KOPT-K1 (cell line): ENCODE results near the gene SEC24B.

Source experiments
- H3K27ac ChIP-seq: fragments of 200-600 bp; sonication (generic); 2 replicates; pipeline ENCODE4 v1.5.1; 2016; ENCODE audit warnings: antibody characterized with exemption, mild to moderate bottlenecking, low read depth, low read length; ENCODE audit not compliant: poor library complexity, severe bottlenecking
- H3K36me3 ChIP-seq: fragments of 200-600 bp; sonication (generic); 2 replicates; pipeline ENCODE4 v1.5.1; 2017; ENCODE audit warnings: antibody characterized with exemption, mild to moderate bottlenecking, low read length, moderate library complexity; ENCODE audit not compliant: insufficient read depth
- H3K9me3 ChIP-seq: fragments of 200-600 bp; sonication (generic); 2 replicates; pipeline ENCODE4 v1.5.1; 2017; ENCODE audit warnings: antibody characterized with exemption, low read length, mild to moderate bottlenecking; ENCODE audit not compliant: insufficient read depth, poor library complexity, severe bottlenecking

The SEC24B gene

GRCh38 chr4:109433205-109434006, at the start of gene SEC24B:
Gene SEC24B, plus strand, starts transcription at chr4:109433815. Its CDS starts 55 bp downstream, at chr4:109433870.
- no peaks in the 10 kb centered on the region for H3K36me3 ChIP-seq
- no peaks in the 10 kb centered on the region for H3K9me3 ChIP-seq
- H3K27ac ChIP-seq, result peak within 1 kb of the TSS; percentile 66

GRCh38 chr4:109383823-109384222, 49.8 kb upstream of the SEC24B start:
- Histone ChIP-seq H3K27ac (no peak overlapping the region), H3K9me3 (no peaks in the 10 kb centered on the region), H3K36me3 (no peaks in the 10 kb centered on the region)

GRCh38 chr4:109385260-109385659, 48.4 kb upstream of the SEC24B start:
- H3K9me3 ChIP-seq, result no peaks in the 10 kb centered on the region
- H3K27ac ChIP-seq, result no peak overlapping the region
- no peaks in the 10 kb centered on the region for H3K36me3 ChIP-seq

GRCh38 chr4:109389369-109390114, 44.1 kb upstream of the SEC24B start:
- no peaks in the 10 kb centered on the region for H3K36me3 ChIP-seq
- no peaks in the 10 kb centered on the region for H3K9me3 ChIP-seq
- no peak overlapping the region for H3K27ac ChIP-seq

GRCh38 chr4:109390115-109390768, 43.4 kb upstream of the SEC24B start:
- H3K9me3 ChIP-seq, result no peaks in the 10 kb centered on the region
- H3K27ac ChIP-seq, result no peak overlapping the region
- H3K36me3 ChIP-seq, result no peaks in the 10 kb centered on the region

- H3K27ac ChIP-seq, result no peak overlapping the region
- H3K9me3 ChIP-seq, result no peaks in the 10 kb centered on the region
- H3K36me3 ChIP-seq, result no peaks in the 10 kb centered on the region
Observed at GRCh38 chr4:109395694-109396093, 37.9 kb upstream of the SEC24B start.

- H3K9me3 ChIP-seq, result no peaks in the 10 kb centered on the region
- no peaks in the 10 kb centered on the region for H3K36me3 ChIP-seq
- H3K27ac ChIP-seq, result no peak overlapping the region
Observed at GRCh38 chr4:109398928-109399327, 34.7 kb upstream of the SEC24B start.

- Histone ChIP-seq H3K36me3 (no peaks in the 10 kb centered on the region), H3K27ac (no peak overlapping the region), H3K9me3 (no peaks in the 10 kb centered on the region)
Observed at GRCh38 chr4:109406337-109406931, 27.2 kb upstream of the SEC24B start.

- H3K9me3 ChIP-seq, result no peaks in the 10 kb centered on the region
- H3K27ac ChIP-seq, result no peak overlapping the region
- no peaks in the 10 kb centered on the region for H3K36me3 ChIP-seq
Observed at GRCh38 chr4:109407027-109407737, 26.4 kb upstream of the SEC24B start.

GRCh38 chr4:109408711-109409110, 24.9 kb upstream of the SEC24B start:
- Histone ChIP-seq H3K27ac (no peak overlapping the region), H3K36me3 (no peaks in the 10 kb centered on the region), H3K9me3 (no peaks in the 10 kb centered on the region)

- Histone ChIP-seq H3K27ac (no peak overlapping the region), H3K9me3 (no peaks in the 10 kb centered on the region), H3K36me3 (no peaks in the 10 kb centered on the region)
Observed at GRCh38 chr4:109410226-109410625, 23.4 kb upstream of the SEC24B start.

- no peaks in the 10 kb centered on the region for H3K9me3 ChIP-seq
- no peaks in the 10 kb centered on the region for H3K36me3 ChIP-seq
- H3K27ac ChIP-seq, result no peak overlapping the region
Observed at GRCh38 chr4:109410776-109411175, 22.8 kb upstream of the SEC24B start.

- Histone ChIP-seq H3K36me3 (no peaks in the 10 kb centered on the region), H3K9me3 (no peaks in the 10 kb centered on the region), H3K27ac (no peak overlapping the region)
Observed at GRCh38 chr4:109411964-109412363, 21.7 kb upstream of the SEC24B start.

GRCh38 chr4:109412776-109413175, 20.8 kb upstream of the SEC24B start:
- Histone ChIP-seq H3K36me3 (no peaks in the 10 kb centered on the region), H3K27ac (no peak overlapping the region), H3K9me3 (no peaks in the 10 kb centered on the region)
